Astrocyte of the cerebellum (primary cell): ENCODE data around the gene KCNIP4.

Source experiments
- DNase-seq: peaks from one replicate; pipeline ENCODE4 v3.0.0-alpha.2; 2011; ENCODE audit warnings: low read depth
- H3K4me3 ChIP-seq: 2 replicates; pipeline ENCODE4 v1.5.1; 2011; ENCODE audit warnings: mild to moderate bottlenecking, low read depth, low read length, moderate library complexity
- CTCF ChIP-seq: IDR thresholded peaks from 2 replicates; pipeline ENCODE4 v1.5.1; 2012; ENCODE audit warnings: low read length, low read depth, moderate library complexity, mild to moderate bottlenecking; ENCODE audit errors: missing control alignments
- in situ Hi-C: cut with HindIII; loops from 2 replicates; pipeline ENCODE4 v1.10.0; 2017; ENCODE audit warnings: low sequenced_read_pairs

The KCNIP4 gene

GRCh38 chr4:21685911-21686310 lies 262.7 kb downstream of the KCNIP4 start:
- in situ Hi-C loops = no loop called here
- no peak overlapping the region for H3K4me3 ChIP-seq
- DNase-seq = no peak
- TF ChIP-seq CTCF = no peak

GRCh38 chr4:21680326-21680898 lies 268.2 kb downstream of the KCNIP4 start:
- H3K4me3 ChIP-seq = no peak overlapping the region
- no peak for TF ChIP-seq CTCF
- in situ Hi-C loops = no loop called here
- no peak for DNase-seq

- in situ Hi-C loops = no loop called here
- no peak overlapping the region for H3K4me3 ChIP-seq
- no peak for TF ChIP-seq CTCF
- no peak for DNase-seq
Measured at GRCh38 chr4:21678711-21679110, 269.9 kb downstream of the KCNIP4 start.

GRCh38 chr4:21677173-21677572 lies 271.4 kb downstream of the KCNIP4 start:
- no peak for DNase-seq
- no peak for TF ChIP-seq CTCF
- in situ Hi-C loops = no loop called here
- H3K4me3 ChIP-seq = no peak overlapping the region

GRCh38 chr4:21664355-21664754 lies 284.2 kb downstream of the KCNIP4 start:
- no peak for DNase-seq
- TF ChIP-seq CTCF = no peak
- no peak overlapping the region for H3K4me3 ChIP-seq
- in situ Hi-C loops = no loop called here

GRCh38 chr4:21656832-21657231 lies 291.7 kb downstream of the KCNIP4 start:
- DNase-seq = peak; percentile 5
- in situ Hi-C loops = no loop called here
- no peak for TF ChIP-seq CTCF
- no peak overlapping the region for H3K4me3 ChIP-seq

- no peak overlapping the region for H3K4me3 ChIP-seq
- no peak for TF ChIP-seq CTCF
- no peak for DNase-seq
- in situ Hi-C loops = no loop called here
Measured at GRCh38 chr4:21655031-21655430, 293.5 kb downstream of the KCNIP4 start.
